Testis (tissue), 2 donors: ENCODE results near the gene ZNF441.

Experiments
- CTCF ChIP-seq, 3 experiments: fragments of 450-650 bp in 2 of 3; fragments of 200-600 bp in 1 of 3; sonication (generic) in 1 of 3; IDR thresholded peaks; one replicate each; pipeline ENCODE4 v1.5.1; 2016 to 2019; ENCODE audit warnings: antibody characterized with exemption in 3 of 3, mild to moderate bottlenecking in 2 of 3, moderate library complexity in 1 of 3
- POLR2A ChIP-seq: fragments of 450-650 bp; IDR thresholded peaks from one replicate; pipeline ENCODE4 v1.6.1; 2017; ENCODE audit warnings: antibody characterized with exemption, mild to moderate bottlenecking, moderate library complexity

- TF ChIP-seq CTCF (IDR thresholded peaks at IDR 0.05) (no peak), POLR2A (no peak)
Observed at GRCh38 chr19:11781295-11782057, 14.7 kb downstream of the ZNF441 start.
